ENCODE results near the gene PDZRN3.

PDZRN3 gene

GRCh38 chr3:73409138-73409763, 215.5 kb downstream of the PDZRN3 start:
- DNase-seq: no peak

DNA sequence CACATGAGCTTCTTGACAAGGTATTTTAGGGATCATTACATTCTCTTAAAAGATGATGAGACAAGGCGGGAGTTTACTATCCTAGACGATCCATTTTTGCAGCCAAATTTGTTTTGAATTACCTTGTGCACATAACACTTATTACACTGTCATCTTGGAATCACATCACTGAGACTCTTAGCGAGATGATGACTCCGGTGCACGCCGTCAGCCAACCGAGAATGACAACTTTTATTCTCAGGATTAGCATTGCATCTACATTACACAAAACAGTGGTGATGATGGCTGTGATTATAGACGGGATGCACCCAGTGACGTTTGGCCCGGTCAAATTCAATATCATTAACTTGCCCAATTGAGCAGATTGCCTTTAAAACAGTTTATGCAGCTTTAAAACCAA, 216.1 kb downstream of the PDZRN3 start:
- DNase-seq: no peak

DNA sequence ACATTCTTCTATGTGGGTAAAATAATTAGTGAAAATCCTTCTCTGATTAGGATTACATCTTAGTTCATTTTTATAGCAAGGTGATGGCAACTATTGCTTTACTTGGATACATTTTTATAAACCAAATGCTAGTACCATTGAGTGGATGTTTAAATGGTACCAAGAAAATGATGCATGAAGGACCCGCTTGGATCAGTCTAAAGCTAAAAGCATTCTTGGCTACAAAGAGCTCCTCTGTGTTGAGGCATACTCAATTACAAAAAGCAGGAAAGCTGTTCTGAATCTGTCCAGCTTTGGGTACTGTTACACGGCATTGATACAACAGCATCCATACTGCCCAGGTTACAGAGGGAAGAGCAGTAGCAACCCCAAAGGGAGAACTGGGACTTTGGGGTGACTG, 217.2 kb downstream of the PDZRN3 start:
- DNase-seq: no peak

DNA sequence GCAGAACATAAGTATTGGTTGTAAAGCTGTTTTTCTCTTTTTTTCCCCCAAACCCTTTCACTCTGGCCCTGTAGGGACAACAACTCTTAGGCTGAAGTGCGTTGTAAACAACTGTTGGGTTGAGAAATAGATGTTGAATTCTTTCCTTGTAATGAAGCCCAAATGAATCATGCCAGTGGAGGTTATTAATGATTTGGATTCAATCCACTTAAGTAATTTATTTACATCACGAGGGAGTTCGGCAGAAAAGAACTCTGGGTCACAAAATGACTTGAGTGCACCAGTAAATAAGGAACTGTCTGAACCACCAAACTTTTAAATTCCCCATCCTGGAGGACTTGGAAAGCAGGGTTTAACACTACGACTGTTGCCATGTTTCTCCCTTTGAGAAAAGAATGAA, 218.9 kb downstream of the PDZRN3 start:
- no peak for DNase-seq

DNA sequence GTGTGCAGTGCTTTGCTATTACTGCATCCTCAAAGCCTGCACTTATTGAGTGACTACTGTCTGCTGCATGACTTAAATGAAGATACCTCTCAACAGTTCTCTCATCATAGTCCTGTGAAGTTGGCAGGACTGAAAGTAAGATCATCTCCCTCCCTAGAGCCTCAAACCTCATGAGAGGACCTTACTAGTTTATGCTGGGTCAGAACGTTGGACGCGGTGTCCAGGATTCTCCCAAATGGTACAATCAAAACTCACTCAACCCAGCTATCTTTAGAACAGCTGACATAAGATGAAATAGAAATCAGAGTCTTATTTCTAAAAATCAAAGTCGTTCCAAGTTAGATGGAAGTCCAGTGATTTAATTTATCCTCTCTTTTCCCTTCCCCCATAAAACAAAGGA, 219.7 kb downstream of the PDZRN3 start:
- DNase-seq: no peak

- no peak for DNase-seq
Measured at GRCh38 chr3:73404435-73404834, 220.3 kb downstream of the PDZRN3 start.

GRCh38 chr3:73403444-73403843, 221.3 kb downstream of the PDZRN3 start:
- DNase-seq: no peak

- no peak for DNase-seq
Measured at GRCh38 chr3:73401616-73402279, 223.0 kb downstream of the PDZRN3 start.

GRCh38 chr3:73401059-73401458, 223.7 kb downstream of the PDZRN3 start:
- no peak for DNase-seq

DNA sequence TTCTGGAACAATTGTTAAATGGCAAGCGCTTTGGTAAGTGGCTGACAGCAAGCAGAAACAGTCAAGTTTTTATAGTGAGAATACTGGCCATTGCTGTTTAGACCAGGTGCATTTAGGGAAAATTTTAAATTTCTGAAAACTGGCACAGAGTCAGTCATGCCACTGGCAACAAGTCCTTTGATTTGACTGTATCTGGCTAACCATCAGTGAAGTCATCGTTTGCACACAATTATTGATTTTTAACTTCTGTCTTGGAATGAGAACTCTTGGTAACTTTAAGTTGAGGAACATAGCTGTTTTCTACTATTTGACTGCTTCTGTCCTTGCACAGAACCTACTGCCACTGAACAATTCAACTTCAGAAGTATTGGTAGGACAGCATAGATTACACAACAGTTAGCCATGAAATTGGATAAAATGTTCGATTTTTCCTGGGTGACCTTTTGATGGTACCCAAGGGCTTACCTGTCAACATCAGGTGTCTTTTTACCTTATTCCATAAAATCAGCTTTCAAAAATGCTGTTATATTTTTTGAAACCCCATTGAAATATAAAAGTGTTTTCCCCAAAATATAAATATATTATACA, 225.0 kb downstream of the PDZRN3 start:
- DNase-seq: no peak

- DNase-seq: no peak
Measured at GRCh38 chr3:73399106-73399505, 225.6 kb downstream of the PDZRN3 start.

DNA sequence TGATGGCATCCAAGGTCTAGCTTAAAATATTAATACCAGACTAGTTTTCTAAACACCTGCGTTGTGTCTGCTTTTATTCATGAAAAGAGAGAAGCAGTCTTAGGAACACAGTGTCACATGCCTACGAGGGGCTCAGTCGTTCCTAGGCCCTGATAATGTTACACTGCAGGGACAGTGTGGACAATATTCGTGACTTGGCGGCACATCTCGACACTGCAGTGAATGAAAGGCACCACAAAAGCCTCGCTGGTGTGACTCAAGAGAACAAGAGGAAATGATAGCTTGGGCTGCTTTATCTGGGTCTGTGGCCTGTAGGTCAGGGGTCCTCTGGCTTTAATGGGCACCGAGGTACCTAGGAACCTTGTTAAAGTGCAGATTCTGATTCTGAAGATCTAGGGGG, 226.7 kb downstream of the PDZRN3 start:
- DNase-seq: no peak

DNA sequence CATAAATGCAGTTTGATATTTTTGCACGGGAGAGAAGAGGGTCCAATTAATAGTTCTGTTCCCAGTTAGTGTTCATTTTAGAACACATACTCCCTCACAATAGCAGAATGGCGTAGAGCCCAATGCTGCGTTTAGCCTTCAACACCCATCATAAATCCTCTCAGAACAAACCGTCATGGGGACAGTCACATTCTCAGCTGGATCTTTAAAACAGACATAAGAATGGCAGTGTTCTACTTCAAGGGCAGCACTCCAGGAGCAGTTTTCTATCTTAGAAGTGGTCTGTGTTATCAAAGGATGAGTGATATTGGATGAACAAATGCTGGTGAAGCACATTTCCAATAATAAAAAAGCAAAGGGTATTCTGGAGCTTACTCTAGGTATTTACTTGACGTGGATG, 230.5 kb downstream of the PDZRN3 start:
- no peak for DNase-seq

- no peak for DNase-seq
Measured at GRCh38 chr3:73393005-73393404, 231.7 kb downstream of the PDZRN3 start.

DNA sequence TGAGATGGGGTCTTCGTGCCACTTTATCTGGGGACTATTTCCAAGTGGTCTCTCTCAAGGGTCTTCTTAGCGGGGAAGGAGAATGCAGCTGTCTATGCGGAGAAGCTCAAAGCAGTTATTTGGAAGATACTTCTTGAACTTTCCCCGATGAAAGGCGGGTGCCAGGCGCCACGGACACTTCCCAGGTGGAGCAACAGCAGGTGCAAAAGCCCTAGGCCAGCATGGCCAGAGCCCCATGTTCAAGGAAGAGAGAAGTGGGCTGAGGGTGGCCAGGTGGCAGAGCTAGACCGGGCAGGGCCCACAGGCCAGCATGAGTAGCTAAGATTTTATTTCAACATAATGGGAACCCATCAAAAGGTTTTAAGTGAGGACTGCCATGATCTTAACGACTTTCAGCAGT, 232.8 kb downstream of the PDZRN3 start:
- DNase-seq: no peak

- no peak for DNase-seq
Measured at GRCh38 chr3:73389928-73390327, 234.8 kb downstream of the PDZRN3 start.

GRCh38 chr3:73389117-73389813, 235.5 kb downstream of the PDZRN3 start:
- DNase-seq: no peak

DNA sequence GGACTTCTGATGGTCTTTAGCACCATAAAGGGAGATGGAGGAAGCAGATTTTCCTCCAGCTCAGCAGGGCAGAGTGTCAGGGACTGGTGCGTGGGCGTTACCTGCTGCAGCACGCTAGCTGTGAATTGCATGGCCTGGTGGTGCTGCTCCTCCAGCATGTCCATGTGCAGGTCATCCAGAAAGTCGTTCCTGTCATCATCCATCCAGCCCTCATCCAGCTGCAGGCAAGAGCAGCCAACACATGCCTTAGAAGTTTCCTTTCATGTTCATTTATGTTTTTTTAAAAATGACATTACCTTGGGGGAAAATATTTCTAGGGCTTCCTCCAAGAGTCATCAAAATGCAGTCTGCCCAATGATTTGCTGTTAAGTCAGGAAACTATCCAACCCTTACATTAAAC, 239.2 kb downstream of the PDZRN3 start:
- no peak for DNase-seq

DNA sequence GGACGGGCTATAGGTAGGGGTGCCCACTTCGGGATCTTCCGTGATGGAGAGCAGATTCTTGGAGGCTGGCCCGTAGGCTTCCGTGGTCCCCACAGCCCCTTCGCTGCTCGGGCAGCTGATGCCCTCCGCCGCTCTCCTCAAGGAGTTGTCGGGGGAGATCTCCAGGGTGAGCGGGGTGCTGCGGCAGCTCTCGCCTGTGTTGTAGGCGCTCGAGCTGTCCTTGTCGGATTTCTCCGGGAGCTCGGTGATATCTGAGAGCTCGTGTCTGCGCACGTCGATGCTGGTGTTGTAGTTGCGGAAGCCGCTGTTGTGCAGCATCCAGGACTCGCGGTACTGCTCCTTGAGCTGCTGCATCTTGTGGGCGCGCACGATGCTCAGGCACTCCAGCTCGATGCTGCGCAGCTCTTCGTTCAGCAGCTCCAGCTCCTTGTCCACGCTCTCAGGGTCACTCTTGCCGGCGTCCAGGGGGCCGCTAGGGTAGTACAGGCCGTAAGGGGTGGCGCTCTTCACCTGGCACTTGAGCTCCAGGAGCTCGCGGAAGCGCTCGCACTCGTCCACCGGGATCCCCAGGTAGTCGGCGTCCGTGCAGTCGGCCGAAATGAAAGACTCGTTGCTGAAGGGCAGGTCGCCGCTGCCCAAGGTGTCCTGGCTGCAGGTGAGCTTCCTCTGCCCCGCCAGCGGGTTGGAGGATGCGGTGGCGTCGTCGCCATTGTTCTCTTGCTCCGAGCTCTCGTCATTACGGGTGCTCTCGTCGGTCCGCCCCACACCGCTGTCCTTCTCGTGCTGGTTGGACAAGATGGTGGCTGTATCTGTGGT, 240.4 kb downstream of the PDZRN3 start:
- no peak for DNase-seq

DNA sequence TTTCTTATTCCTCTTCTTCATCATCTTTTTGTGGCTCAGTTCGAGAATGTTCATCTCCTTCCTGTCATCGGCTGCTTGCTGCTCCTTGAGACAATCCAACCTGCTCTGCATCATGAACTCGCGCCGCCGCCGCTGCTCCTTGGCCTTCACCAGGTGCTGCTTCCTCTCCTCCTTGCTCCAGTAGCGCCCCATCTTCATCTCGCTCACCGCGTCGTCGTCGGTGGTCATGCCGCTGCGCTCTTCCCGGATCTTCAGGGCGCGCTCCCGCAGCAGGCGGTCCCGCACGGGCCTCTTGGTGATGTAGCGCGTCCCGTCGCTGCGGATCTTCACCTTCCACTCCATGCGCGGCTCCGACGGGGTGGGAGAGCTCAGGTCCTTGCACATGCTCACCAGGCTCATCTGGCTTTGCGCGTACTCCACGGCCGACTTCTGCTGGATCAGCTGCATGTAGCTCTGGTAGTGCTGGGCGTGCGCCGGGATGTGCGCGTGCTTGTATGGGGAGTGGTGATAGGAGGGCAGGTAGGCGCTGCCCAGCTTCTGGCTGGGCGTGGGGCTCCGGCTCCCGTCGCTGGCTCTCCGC, 241.2 kb downstream of the PDZRN3 start:
- DNase-seq: no peak

- DNase-seq: no peak
Measured at GRCh38 chr3:73381551-73381950, 243.2 kb downstream of the PDZRN3 start.

- DNase-seq: no peak
Measured at GRCh38 chr3:73380735-73381532, 243.8 kb downstream of the PDZRN3 start.
